Right renal pelvis (tissue), 4 donors: ENCODE data around the gene LARP1. TPM values are rescaled to one million over a fixed set of nuclear protein-coding genes. Genes with fewer than 3 reads are reported as not detected.

Experiments used
- DNase-seq, 4 donors: peaks; one replicate each; pipeline ENCODE4 v3.0.0-alpha.2; 2013; ENCODE audit warnings: low read depth in 4 of 4, low spot score in 3 of 4, missing footprints in 1 of 4
- polyA plus RNA-seq, 4 donors: library from polyadenylated mRNA; unstranded; fragments of 120-200 nt; gene quantifications; one replicate each; pipeline ENCODE4 v1.2.1, GENCODE V29; 2013; ENCODE audit not compliant: insufficient read length in 4 of 4

The LARP1 gene
- polyA plus RNA-seq, 4 donors, result 130 to 147 (median 138) TPM

DNA sequence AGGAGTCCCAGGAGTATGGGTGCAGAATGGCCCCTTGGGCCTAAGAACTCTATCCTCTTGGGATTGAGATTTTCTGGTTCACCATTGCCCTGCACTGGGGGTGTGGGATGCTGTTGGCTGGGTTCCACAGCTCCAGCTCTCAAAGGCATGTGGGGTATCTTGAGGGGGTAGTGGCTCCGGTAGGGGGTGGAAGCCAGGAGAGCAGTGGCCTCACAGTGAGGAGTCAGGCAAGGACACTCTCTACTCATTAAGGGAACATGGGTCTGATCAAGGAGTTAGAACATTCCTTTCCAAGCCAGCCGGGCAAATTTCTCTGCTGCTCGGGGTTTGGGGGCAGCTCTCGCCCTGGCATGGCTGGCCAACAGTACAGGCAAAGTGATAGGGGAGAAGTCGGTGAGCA, 33.0 kb downstream of the LARP1 start:
- DNase-seq, result no peak

DNA sequence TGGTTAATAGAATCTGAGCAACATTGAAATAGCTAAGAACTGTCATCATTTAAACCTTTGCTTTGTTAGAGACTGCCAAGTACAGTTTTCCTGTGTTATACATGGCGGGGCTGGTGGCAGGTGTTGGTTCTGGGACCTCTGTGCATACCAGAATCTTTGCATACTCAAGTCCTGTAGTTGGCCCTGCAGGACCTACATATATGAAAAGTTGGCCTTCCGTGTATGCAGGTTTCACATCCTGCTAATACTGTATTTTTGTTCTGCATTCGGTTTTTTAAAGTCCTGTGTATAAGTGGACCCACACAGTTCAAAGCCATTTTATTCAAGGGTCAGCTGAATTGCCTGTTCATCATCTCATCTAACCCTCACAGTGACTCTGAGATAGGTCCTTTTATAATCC, 36.4 kb downstream of the LARP1 start:
- no peak for DNase-seq

DNA sequence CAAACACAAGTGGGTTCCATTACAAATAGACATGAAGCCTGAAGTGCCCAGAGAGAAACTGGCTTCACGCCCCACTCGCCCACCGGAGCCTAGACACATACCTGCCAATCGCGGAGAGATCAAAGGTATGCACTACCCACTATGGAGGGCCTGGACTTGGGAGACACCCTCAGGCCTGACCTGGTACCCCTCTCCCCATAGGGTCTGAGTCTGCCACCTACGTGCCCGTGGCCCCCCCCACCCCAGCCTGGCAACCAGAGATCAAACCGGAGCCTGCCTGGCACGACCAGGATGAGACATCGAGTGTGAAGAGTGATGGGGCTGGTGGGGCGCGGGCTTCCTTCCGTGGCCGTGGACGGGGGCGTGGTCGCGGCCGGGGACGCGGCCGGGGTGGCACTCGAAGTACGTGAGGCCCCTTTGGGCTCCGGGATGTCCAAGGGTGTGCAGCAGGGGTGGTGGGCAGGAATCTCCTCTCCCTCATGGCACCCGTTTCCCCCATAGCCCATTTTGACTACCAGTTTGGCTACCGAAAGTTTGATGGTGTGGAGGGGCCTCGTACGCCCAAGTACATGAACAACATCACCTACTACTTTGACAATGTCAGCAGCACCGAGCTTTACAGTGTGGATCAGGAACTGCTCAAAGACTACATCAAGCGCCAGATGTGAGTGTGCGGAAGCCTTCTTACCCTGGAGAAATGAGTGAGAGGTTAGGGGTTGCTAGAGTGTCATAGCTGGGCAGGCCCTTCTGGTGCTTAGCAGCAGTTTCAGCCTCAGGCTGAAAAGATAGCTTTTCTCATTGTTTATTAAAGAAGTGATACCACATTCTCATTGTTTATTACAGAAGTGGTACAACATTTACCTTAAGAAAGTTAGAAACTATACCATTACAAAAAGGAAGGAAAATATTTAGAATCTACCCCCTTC, 38.7 kb downstream of the LARP1 start:
- no peak for DNase-seq

DNA sequence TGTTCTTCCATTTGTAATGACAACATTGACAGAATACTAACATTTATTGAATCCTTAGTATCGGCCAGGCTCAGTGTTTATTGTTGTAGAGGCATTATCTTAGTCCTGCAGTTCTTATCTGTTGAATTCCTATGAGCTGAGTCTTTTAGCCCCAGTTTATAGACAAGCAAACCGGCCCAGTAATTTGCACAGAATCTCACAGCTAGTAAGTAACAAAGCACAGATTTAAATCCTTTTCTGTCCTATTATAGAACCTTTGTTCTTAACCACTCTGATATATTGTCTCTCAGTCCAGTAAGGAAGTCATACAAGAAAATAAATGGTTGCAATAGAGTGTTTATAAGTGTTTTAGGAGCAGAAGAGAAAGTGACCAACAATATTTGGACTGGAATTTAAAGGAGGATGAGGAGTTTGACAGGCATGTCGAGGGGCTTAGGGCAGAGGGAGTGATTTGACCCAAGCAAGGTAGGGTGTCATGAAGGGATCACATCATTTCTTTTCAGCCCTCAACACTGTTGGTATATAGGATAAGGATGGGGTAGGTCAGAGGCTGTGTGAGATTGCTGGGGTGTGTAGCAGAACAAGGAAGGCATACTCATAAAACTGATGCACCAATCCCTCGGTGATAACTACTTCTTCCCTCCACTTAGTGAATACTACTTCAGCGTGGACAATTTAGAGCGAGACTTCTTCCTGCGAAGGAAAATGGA, 39.5 kb downstream of the LARP1 start:
- no peak for DNase-seq

DNA sequence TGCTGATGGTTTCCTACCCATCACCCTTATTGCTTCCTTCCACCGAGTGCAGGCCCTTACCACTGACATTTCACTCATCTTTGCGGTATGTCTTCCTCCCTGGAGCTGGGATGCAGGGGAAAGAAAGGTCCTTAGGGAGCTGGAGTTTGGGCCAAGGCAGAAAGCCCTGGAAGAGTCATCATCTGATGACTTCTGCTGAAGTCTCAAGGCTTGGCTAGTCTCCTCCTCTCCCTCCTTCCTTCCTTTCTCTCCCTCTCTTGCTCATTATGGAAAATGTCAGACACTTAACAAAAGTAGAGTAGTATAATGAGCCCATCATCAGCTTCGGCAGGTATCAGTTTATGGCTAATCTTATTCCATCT, 40.0 kb downstream of the LARP1 start:
- no peak for DNase-seq

DNA sequence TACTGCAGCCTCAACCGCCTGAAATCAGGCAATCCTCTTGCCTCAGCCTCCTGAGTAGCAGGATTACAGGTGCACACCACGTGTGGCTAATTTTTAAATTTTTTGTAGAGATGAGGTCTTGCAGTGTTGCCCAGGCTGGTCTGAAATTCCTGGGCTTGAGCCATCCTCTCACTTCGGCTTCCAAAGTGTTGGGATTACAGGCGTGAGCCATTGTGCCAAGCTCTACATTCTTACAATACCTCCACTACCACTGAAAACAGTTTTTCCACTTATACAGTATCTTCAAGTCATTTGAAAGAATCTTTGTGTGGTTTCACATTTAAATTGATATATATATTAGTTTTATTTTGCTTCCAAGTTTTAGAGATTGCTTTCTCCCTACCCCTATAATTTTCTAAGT, 42.6 kb downstream of the LARP1 start:
- DNase-seq, result no peak

DNA sequence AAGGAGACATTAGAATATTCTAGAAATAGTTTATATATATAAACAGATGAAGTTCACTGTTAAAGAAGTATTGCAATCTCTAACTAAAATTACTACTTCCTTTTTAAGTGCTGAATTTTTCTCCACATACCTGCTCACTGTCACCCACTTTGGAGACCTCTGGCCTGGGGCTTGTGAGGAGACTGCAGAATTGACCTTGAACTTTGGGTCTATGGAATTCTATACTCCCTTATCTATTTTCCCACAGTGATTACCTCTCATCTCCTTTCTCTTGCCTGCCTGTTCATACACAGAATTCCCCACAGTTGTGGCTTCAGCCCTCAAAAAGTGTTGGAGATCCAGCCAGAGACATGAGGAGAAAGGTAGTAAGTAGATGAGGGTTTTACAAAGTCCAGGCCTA, 45.4 kb downstream of the LARP1 start:
- DNase-seq, result no peak

DNA sequence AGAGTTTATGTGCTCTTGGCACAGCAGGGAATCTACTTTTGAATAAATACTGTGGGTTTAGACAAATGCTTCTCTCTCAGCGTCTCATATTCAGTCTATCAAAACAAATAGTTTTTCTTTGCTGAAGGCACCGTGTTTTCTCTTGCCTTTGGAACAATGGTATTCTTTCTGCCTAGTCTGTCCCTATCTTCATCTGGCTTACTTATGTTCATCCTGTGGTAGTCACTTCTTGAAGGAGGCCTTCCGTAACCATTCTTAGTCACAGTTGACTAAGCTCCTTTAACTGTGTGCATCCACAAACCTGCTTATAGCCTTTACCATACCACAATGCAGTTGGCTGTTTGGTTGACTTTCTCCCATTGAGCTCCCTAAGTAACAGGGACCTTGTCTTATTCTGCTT, 45.9 kb downstream of the LARP1 start:
- DNase-seq, result no peak

DNA sequence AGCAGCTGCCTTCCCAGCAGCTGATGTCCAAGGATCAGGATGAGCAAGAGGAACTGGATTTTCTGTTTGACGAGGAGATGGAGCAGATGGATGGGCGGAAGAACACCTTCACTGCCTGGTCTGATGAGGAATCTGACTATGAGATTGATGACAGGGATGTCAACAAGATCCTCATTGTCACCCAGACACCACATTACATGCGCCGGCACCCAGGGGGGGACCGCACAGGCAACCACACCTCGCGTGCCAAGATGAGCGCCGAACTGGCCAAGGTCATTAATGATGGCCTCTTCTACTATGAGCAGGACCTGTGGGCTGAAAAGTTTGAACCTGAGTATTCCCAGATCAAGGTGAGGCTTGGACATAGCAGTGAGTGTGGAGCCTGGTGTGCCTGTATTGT, 46.9 kb downstream of the LARP1 start:
- DNase-seq, result no peak

DNA sequence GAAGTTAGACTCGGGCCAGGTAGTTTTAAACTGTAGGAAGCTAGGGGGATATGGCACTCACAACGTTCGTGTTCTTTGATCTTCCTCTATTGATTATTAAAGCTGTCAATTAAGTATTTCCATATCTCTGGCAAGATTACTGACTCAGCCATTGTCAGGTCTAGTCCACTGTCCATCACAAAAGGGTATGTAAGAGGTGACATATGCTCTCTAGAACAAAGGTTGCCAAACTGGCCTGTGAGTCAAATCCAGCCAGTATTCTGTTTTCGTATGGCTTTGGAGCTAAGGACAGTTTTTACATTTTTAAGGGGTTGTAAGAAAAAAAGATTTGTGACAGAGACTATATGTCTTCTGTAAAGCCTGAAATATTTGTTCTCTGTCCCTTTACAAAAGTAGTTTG, 51.0 kb downstream of the LARP1 start:
- DNase-seq, result no peak

DNA sequence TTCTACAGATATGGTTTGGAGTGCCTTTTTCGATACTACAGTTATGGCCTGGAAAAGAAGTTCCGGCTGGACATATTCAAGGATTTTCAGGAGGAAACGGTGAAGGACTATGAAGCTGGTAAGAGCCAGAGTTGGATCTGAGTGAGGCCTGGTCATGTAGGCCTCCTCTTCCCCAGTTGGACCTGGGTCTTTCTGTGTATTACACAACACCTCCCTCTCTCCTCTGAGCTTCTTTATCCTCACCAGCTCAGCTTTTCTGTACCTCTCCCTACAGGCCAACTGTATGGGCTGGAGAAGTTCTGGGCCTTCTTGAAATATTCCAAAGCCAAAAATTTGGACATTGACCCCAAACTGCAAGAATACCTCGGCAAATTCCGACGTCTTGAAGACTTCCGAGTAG, 56.1 kb downstream of the LARP1 start:
- DNase-seq, result no peak

DNA sequence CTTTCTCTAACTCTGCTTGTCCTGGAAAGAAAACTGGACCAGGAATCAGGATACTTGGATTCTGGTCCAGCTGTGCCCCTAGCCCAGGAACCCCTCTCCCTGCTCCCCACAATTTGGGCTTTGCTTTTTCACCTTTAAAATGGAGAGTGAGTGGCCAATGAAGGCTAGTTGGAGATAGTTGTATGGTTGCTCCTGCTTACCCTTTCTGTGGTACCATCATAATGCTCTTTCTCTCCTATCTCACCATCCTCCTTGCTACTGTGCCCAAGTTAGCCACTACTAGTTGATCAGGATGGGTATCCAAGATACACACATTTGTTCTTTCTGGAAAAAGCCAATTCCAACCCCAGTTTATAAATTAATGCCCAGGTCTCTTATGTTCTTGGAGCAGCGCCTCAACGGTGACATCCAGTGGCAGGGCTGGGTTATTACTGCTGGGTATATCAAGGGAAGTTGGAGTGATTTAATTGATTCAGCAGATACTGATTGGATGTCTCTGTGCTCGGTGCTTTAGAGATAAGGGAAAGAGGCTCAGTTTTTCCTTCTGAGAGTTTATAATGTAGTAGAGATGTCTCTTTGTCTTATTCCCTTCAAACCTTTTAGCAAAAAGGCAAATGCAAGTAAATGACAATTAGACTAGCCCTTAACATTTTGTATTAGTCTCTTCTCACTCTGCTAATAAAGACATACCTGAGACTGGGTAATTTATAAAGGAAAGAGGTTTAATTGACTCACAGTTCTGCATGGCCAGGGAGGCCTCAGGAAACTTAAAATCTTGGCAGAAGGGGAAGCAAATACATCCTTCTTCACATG, 56.7 kb downstream of the LARP1 start:
- peak; percentile 17 to 33 (median 30) for DNase-seq

DNA sequence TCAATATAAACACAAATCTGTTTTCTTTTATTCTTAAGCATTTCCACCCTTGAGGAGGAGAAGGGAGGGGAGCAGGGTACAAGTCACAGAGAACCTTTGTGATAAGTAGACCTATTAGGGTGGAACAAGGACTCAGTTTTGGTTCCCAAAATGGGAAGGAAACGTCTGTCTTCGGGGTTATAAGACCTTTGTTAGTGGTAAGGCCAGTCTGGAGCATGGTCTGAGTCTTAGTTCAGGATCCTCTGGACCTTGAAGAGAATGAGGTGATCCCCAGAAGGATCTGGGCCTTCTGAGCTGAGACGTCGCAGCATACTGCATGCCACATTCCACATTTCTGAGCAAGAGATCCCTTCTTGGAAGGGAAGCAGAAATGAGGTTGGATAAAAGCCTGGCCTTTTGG, 58.0 kb downstream of the LARP1 start:
- no peak for DNase-seq

DNA sequence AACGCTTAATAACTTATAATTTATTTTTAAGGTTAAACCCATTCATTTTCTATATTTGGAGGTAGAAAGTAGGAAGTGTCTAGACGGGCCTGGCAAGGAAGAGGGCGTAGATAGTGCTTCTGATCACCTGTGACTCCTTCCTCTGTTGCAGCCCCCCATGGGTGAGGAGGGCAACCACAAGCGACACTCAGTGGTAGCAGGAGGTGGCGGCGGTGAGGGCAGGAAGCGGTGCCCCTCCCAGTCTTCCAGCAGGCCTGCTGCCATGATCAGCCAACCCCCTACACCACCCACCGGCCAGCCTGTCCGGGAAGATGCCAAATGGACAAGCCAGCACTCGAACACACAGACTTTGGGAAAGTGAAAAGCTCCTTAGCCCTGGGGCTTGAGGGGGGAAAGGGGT, 58.6 kb downstream of the LARP1 start:
- no peak for DNase-seq

DNA sequence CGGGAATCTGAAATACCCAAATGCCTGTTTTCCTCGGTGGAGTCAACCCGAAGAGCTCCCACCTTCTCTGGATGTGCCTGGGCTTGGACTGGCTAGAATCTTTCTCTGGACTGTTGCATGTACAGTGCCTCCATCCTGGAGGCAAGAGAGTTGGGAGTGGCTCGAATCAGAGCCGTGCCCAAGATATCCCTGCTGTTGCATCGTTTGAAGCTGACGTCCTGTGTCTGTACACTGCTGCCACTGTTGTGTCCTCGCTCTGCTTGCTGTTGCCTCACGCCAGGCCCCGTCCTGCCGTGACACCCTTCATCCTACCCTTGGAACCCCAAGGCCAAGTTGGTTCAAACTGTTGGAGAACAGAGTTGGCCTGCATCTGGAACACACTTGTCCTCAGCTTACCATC, 59.8 kb downstream of the LARP1 start:
- no peak for DNase-seq

DNA sequence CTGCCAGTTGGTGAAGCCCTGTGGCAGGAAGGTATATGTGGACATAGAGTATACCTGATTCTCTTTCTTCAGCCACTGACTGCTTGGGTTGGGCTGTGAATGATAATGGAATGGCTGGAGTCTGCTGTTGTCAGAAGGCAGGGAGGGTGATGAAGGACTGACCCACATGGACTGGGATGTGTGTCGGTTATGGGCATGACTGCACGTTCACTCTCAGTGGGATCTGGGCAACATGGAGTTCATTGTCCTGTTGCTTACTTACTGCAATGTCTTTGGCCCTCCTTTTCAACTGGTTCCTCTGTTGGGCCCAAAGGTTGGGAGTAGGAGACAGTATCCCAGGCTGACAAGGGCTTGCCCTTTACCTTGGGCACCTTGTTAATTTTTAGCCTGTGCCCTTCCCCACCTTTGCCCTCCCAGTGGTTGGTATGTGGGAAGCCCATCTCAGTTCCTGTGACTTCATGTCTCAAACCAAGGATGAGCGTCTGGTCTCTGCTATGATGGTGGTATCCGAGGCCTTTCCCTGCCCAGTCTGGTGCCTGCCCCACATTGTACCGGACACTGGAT, 60.6 kb downstream of the LARP1 start:
- DNase-seq, result no peak

DNA sequence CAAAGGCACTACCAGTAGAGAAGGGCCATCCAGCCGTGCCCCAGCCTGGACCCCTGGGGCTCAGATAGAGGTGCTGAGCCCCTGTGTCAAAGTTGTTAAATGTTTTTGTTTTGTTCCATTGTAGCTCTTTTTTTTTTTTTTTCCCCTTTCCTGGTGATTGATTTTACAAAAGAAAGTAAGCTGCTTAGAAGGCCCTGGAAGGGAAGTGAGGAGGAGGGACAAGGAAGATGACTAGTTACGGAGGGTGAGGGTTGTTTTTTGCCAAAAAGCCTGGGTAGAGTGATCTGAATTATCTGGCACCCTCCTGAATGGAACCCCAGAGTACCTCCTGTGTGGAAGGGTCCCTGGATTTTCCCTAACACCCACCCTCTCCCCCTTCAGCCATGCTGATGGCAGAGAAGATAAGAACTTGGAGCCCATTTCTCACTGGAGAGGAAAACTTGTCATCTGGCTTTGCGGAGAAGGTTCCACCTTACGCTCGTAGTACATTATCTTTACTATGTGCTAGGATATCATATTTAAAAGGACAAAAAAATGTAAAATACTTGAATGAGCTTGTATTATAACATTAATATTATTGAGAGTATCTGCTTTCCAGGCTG, 61.8 kb downstream of the LARP1 start:
- DNase-seq, result no peak

DNA sequence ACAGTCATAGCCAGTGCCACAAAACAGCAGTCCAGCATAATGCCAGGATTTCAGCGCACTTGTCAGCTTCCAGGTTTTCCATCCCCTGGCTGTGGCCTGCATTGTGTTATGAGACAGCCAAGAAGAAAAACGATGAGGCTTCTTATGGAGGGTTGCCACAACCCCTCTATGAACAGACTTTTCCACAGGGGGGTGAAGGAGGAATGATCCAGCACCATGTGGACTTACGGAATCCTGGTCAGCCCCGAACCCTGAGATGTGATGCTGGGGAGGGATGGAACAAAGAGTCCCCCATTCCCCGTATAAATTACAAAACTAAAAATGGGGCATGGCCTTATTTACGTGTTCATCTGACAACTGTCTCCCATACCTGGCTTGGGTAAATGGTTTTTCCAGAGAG, 62.6 kb downstream of the LARP1 start:
- no peak for DNase-seq

DNA sequence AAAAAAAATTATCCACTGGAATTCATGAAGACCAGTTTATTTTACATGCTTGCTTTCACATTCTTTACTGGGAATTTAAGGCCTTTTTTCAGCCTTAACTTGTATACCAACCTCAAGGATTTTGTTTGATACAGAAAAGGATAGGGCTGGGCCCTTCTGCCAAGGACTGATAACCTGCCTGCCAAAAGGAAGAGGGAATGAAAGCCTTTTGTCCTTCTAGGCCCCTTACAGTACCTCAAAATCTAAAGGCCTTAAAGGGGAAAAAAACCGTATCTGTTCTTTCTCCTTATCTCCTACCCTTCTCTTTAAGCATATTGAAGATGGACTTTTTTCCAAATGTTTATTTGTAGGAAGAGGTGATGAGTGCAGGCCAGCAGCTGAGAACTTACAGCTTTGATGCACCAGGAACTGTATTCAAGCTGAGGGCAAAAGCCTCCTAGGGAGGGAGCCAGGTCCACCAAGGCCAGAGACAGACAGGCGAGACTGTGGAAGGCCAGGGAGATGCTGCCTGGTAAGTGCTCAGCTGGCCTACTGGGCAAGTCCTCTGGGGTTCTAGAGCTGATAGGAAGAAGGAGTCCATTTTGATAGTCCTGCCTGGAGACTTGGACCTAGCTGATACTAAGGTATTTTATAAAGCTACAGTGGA, 63.4 kb downstream of the LARP1 start:
- DNase-seq, result no peak

DNA sequence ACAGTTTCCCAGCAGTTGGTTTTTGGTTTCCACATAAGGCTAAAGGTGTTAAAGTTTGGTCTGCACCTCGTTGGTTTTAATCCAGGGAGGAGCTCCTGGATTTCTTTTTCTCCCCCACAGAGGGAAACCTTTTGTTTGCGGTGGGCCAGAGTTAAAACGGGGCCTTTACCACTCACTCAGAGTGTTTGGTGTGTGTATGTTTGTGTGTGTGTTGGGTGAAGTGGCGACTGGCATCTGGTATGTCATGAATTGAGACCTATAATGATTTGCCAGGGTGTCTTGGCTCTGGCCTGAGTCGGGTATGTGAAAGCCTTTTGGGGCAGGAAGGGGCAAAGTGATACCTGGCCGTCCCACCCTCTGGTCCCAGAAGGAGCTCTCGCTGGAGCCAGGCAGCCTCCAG, 64.4 kb downstream of the LARP1 start:
- no peak for DNase-seq
